Activated T-cell treated with anti-CD3 and anti-CD28 coated beads, Interleukin-2, amount 50 U/mL, for 24 hours (primary cell): ENCODE measurements around the gene ZBTB20.
A peak's percentile ranks its signal among the peaks of the same experiment; 100 is the strongest.

Experiments used
- DNase-seq: peaks from one replicate; pipeline ENCODE4 v3.0.0-alpha.2; 2020
- H3K27ac Mint-ChIP-seq: 2 replicates; pipeline ENCODE4 v1.8.0; 2020; ENCODE audit warnings: mild to moderate bottlenecking, mixed read lengths
- H3K27me3 Mint-ChIP-seq: 2 replicates; pipeline ENCODE4 v1.8.0; 2020; ENCODE audit warnings: mixed read lengths
- H3K36me3 Mint-ChIP-seq: 2 replicates; pipeline ENCODE4 v1.8.0; 2020; ENCODE audit warnings: low read depth, mixed read lengths
- H3K4me1 Mint-ChIP-seq: 2 replicates; pipeline ENCODE4 v1.8.0; 2020; ENCODE audit warnings: low read depth, mixed read lengths
- H3K4me3 Mint-ChIP-seq: 2 replicates; pipeline ENCODE4 v1.8.0; 2020; ENCODE audit warnings: mild to moderate bottlenecking, moderate library complexity, mixed read lengths
- H3K9me3 Mint-ChIP-seq: 2 replicates; pipeline ENCODE4 v1.8.0; 2020; ENCODE audit warnings: mixed read lengths

ZBTB20 gene

DNA sequence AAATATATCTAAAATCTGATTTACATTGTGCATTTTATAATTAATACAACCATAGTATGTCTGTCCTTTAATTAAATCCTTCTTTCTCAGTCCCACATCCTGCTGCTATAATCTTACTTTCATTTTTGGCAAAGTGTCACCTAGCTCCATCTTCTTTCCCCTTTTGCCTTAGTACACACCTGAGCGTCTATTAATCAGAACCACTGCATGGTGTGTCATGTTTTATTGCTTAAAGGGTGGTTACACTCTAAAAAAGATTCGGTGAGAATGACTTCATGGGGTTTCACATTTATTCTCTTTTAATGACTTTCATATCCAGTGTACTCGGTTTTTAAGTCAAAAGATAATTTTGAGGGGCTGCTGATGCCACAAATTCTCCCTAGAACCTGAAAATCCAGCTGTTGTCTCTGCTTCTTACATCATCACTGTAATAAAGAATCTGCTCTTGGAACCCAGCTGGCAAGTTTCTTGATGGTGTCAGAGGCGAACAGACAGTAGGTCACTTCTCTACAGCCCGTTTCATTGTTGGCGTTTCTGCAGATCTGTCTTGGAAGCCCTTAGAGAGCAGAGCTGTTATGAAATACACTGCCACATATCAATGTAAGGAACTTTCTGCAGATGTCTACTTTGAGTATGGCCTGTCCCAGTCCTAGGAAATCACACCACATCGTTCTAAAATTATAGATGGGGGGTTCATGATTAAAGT, 753.6 kb downstream of the ZBTB20 start:
- H3K27ac Mint-ChIP-seq, result peak overlapping the region; percentile 33
- peaks cover 42% of the 10 kb centered on the region for H3K4me1 Mint-ChIP-seq
- DNase-seq, result no peak
- H3K36me3 Mint-ChIP-seq, result peaks cover 5% of the 10 kb centered on the region
- H3K27me3 Mint-ChIP-seq, result no peaks in the 10 kb centered on the region
- H3K4me3 Mint-ChIP-seq, result no peak overlapping the region
- no peaks in the 10 kb centered on the region for H3K9me3 Mint-ChIP-seq

GRCh38 chr3:114392831-114393230, 754.3 kb downstream of the ZBTB20 start:
- H3K4me1 Mint-ChIP-seq, result peaks cover 43% of the 10 kb centered on the region
- no peak overlapping the region for H3K27ac Mint-ChIP-seq
- no peaks in the 10 kb centered on the region for H3K9me3 Mint-ChIP-seq
- no peaks in the 10 kb centered on the region for H3K27me3 Mint-ChIP-seq
- DNase-seq, result no peak
- H3K36me3 Mint-ChIP-seq, result peaks cover 8% of the 10 kb centered on the region
- H3K4me3 Mint-ChIP-seq, result no peak overlapping the region

GRCh38 chr3:114389156-114389555, 757.9 kb downstream of the ZBTB20 start:
- Mint-ChIP-seq H3K4me3 (no peak overlapping the region), H3K36me3 (peaks cover 8% of the 10 kb centered on the region), H3K27ac (no peak overlapping the region), H3K9me3 (no peaks in the 10 kb centered on the region), H3K4me1 (peaks cover 35% of the 10 kb centered on the region), H3K27me3 (no peaks in the 10 kb centered on the region)
- no peak for DNase-seq

DNA sequence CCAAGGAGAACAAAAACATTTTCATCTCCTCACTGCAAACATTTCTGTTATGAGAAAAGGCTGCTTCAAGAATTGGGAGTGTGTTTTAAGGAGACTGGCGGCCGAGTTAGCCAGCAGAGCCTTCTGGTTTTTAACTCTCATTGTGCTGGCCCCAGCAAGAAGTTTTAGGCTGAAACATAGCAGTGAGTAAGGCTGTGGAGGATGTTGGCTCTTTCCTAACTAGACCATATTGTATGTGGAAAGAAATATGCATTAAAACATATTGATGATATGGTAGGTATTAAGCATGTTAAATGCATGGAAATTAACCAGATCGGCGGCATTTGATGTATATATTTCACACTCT, 762.6 kb downstream of the ZBTB20 start:
- no peaks in the 10 kb centered on the region for H3K27me3 Mint-ChIP-seq

GRCh38 chr3:114383875-114384557, 763.1 kb downstream of the ZBTB20 start:
- H3K9me3 Mint-ChIP-seq, result no peaks in the 10 kb centered on the region
- H3K4me1 Mint-ChIP-seq, result peaks cover 17% of the 10 kb centered on the region
- H3K4me3 Mint-ChIP-seq, result peak overlapping the region; percentile 63
- DNase-seq, result peak; percentile 76
- peaks cover 19% of the 10 kb centered on the region for H3K36me3 Mint-ChIP-seq
- no peaks in the 10 kb centered on the region for H3K27me3 Mint-ChIP-seq
- peak overlapping the region; percentile 85 for H3K27ac Mint-ChIP-seq

More for the DNA sequence above, 762.6 kb downstream of the ZBTB20 start:
- no peaks in the 10 kb centered on the region for H3K9me3 Mint-ChIP-seq
- DNase-seq, result no peak
- peaks cover 16% of the 10 kb centered on the region for H3K36me3 Mint-ChIP-seq
- H3K27ac Mint-ChIP-seq, result peak overlapping the region; percentile 85
- H3K4me1 Mint-ChIP-seq, result peaks cover 19% of the 10 kb centered on the region
- H3K4me3 Mint-ChIP-seq, result peak overlapping the region; percentile 63

DNA sequence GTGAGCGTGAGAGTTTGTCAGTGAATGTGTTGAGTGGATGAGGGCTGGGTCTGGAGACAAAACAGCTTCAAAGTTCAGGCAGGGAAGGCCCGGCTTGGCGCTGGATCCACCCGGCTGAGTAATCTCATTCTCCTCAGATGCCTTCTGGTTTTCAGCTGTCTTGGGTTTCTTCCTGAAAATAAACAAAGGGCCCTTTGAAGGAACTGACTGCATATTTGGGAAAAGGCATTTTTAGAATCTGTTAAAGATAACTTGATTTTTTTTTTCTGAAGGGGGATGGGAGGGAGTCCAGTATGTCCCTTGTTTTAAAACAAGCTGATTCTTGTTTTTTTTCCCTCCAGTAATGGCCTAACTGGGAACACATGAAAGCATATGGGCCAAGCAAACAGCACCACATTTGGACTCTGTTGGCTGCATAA, 766.8 kb downstream of the ZBTB20 start:
- no peak for DNase-seq
- no peak overlapping the region for H3K4me3 Mint-ChIP-seq

DNA sequence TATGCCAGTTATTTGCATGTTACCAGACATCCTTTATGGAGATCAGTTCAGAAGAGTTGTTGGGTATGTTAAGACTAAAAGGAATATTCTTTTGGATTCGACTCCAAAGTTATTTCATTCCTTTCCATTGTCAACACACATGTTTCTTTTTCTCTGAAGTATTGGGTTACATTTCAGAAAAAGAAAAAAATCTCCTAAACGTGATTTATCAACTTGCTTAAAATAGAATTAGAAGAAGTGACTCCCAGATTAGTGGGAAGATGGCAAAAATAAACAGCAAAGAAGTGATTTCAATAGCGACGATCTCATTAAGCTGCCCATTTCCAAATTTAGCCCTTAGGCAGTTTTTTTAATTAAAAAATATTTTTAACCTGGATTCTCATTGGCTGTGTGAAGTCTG, 767.8 kb downstream of the ZBTB20 start:
- peaks cover 4% of the 10 kb centered on the region for H3K4me1 Mint-ChIP-seq
- no peak overlapping the region for H3K27ac Mint-ChIP-seq
- H3K9me3 Mint-ChIP-seq, result no peaks in the 10 kb centered on the region
- no peaks in the 10 kb centered on the region for H3K27me3 Mint-ChIP-seq
- no peak for DNase-seq
- no peak overlapping the region for H3K4me3 Mint-ChIP-seq
- H3K36me3 Mint-ChIP-seq, result peaks cover 25% of the 10 kb centered on the region

More for the DNA sequence above, 766.8 kb downstream of the ZBTB20 start:
- H3K4me1 Mint-ChIP-seq, result peaks cover 11% of the 10 kb centered on the region
- no peaks in the 10 kb centered on the region for H3K27me3 Mint-ChIP-seq
- H3K9me3 Mint-ChIP-seq, result no peaks in the 10 kb centered on the region
- peaks cover 25% of the 10 kb centered on the region for H3K36me3 Mint-ChIP-seq
- H3K27ac Mint-ChIP-seq, result no peak overlapping the region

GRCh38 chr3:114378760-114379159, 768.3 kb downstream of the ZBTB20 start:
- DNase-seq, result no peak
- Mint-ChIP-seq H3K36me3 (peaks cover 25% of the 10 kb centered on the region), H3K9me3 (no peaks in the 10 kb centered on the region), H3K4me3 (no peak overlapping the region), H3K4me1 (no peaks in the 10 kb centered on the region), H3K27me3 (no peaks in the 10 kb centered on the region), H3K27ac (no peak overlapping the region)

- H3K4me1 Mint-ChIP-seq, result no peaks in the 10 kb centered on the region
- no peak for DNase-seq
- H3K27me3 Mint-ChIP-seq, result no peaks in the 10 kb centered on the region
- peaks cover 25% of the 10 kb centered on the region for H3K36me3 Mint-ChIP-seq
- H3K4me3 Mint-ChIP-seq, result no peak overlapping the region
- H3K27ac Mint-ChIP-seq, result no peak overlapping the region
- no peaks in the 10 kb centered on the region for H3K9me3 Mint-ChIP-seq
Measured at GRCh38 chr3:114377426-114377825, 769.7 kb downstream of the ZBTB20 start.

- Mint-ChIP-seq H3K27me3 (no peaks in the 10 kb centered on the region), H3K27ac (no peak overlapping the region), H3K36me3 (peaks cover 28% of the 10 kb centered on the region), H3K9me3 (no peaks in the 10 kb centered on the region), H3K4me1 (no peaks in the 10 kb centered on the region), H3K4me3 (no peak overlapping the region)
- no peak for DNase-seq
Measured at GRCh38 chr3:114376516-114377185, 770.4 kb downstream of the ZBTB20 start.

DNA sequence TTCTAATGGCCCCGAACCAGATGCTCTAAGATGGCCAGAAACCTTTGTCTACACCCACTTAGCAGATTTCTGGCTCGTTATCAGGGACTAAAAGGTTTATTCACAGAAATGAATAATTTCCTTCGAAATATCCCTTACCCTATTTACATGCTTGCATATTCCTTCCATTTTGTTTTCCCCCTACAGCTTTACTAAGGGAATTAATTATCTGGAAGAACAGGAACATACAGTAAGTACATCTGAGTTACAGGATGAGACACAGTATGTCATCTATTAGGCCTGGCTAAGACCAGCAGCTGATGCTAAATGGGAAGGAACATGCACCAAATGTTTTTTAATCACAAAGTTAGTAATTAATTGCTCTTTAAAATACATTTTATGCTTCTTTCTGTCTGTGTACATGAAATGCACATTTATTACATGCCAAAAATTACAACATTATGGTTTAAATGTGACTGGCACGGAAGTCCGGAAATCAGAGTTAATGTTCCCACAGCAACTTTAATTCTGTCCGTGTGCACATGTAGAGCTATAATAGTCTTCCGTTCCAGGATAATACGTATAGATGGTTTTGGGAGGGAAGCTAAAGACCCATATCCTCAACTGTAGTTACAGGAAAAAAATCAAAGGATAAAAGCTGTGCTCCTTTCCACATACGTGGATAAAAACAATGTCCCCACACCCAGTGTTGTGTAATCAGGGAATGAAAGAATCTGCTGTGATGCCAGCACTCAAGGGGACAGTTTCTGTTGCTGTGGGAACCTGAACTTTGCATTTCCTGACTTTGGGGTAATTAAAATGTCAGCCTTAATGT, 771.3 kb downstream of the ZBTB20 start:
- Mint-ChIP-seq H3K4me1 (no peaks in the 10 kb centered on the region), H3K4me3 (no peak overlapping the region), H3K27ac (no peak overlapping the region), H3K36me3 (peaks cover 28% of the 10 kb centered on the region), H3K9me3 (no peaks in the 10 kb centered on the region), H3K27me3 (no peaks in the 10 kb centered on the region)
- no peak for DNase-seq

GRCh38 chr3:114374433-114374990, 772.6 kb downstream of the ZBTB20 start:
- no peaks in the 10 kb centered on the region for H3K27me3 Mint-ChIP-seq
- H3K27ac Mint-ChIP-seq, result no peak overlapping the region
- H3K4me3 Mint-ChIP-seq, result no peak overlapping the region

GRCh38 chr3:114370537-114371174, 776.4 kb downstream of the ZBTB20 start:
- Mint-ChIP-seq H3K27ac (no peak overlapping the region), H3K4me3 (no peak overlapping the region), H3K36me3 (peaks cover 3% of the 10 kb centered on the region), H3K9me3 (no peaks in the 10 kb centered on the region), H3K4me1 (no peaks in the 10 kb centered on the region), H3K27me3 (no peaks in the 10 kb centered on the region)
- no peak for DNase-seq

More at GRCh38 chr3:114374433-114374990, 772.6 kb downstream of the ZBTB20 start:
- DNase-seq, result no peak
- Mint-ChIP-seq H3K9me3 (no peaks in the 10 kb centered on the region), H3K36me3 (peaks cover 19% of the 10 kb centered on the region), H3K4me1 (no peaks in the 10 kb centered on the region)

DNA sequence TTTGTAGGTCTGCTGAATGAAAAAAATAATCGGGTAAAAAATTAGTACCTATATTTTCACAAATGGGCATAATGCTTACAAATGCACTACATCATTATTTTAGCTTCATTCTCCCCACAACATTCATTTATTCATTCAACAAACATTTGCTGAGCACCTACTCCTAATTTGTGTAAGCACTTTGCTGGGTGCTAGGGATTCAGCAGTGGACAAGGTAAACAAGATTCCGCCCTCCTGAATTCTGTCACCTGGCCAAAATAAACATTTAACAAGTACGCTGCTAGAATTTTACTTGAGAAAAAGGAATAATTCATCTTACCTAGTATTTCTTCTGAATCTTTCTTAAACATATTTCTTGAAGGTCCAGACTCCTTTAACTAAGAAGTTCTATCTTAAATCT, 781.2 kb downstream of the ZBTB20 start:
- no peak for DNase-seq
- H3K27ac Mint-ChIP-seq, result no peak overlapping the region
- no peaks in the 10 kb centered on the region for H3K36me3 Mint-ChIP-seq
- no peaks in the 10 kb centered on the region for H3K27me3 Mint-ChIP-seq
- no peaks in the 10 kb centered on the region for H3K9me3 Mint-ChIP-seq
- no peak overlapping the region for H3K4me3 Mint-ChIP-seq
- peaks cover 23% of the 10 kb centered on the region for H3K4me1 Mint-ChIP-seq
